Transverse colon (tissue), 4 donors: Measurements from ENCODE around the gene SP6. TPM values are rescaled to one million over a fixed set of nuclear protein-coding genes. Genes with fewer than 3 reads are reported as not detected.

Source experiments
- DNase-seq: peaks from one replicate; pipeline ENCODE4 v3.0.0-alpha.2; 2019
- H3K27ac ChIP-seq, 4 donors: fragments of 200-600 bp; sonication (generic); 2 replicates each; pipeline ENCODE4 v1.5.1; 2016 to 2018; ENCODE audit warnings: inconsistent platforms in 4 of 4
- H3K27me3 ChIP-seq: fragments of 200-600 bp; sonication (generic); 2 replicates; pipeline ENCODE4 v1.5.1; 2017; ENCODE audit warnings: inconsistent platforms
- H3K36me3 ChIP-seq, 4 donors: fragments of 200-600 bp; sonication (generic); 2 replicates each; pipeline ENCODE4 v1.5.1; 2017 to 2019; ENCODE audit warnings: inconsistent platforms in 4 of 4
- H3K4me1 ChIP-seq, 4 donors: fragments of 200-600 bp; sonication (generic); 2 replicates each; pipeline ENCODE4 v1.5.1; 2017 to 2020; ENCODE audit warnings: inconsistent platforms in 4 of 4
- H3K4me3 ChIP-seq, 4 donors: fragments of 200-600 bp; sonication (generic); 1 replicate in 1 of 4; 2 replicates in 3 of 4; pipeline versions ENCODE4 v1.5.1 to v1.6.1; 2017 to 2019; ENCODE audit warnings: inconsistent platforms in 4 of 4
- H3K9me3 ChIP-seq, 2 donors: fragments of 200-600 bp; sonication (generic); 2 replicates each; pipeline ENCODE4 v1.5.1; 2017 to 2019; ENCODE audit warnings: inconsistent platforms in 2 of 2
- EP300 ChIP-seq: sonication (generic); formaldehyde crosslinking; IDR thresholded peaks from one replicate; pipeline ENCODE4 v1.6.1; 2017; ENCODE audit warnings: antibody characterized with exemption, low read depth
- POLR2A ChIP-seq: fragments of 450-650 bp; IDR thresholded peaks from one replicate; pipeline ENCODE4 v1.6.1; 2016; ENCODE audit warnings: antibody characterized with exemption, mild to moderate bottlenecking, moderate library complexity
- POLR2AphosphoS5 ChIP-seq, 3 donors: sonication (generic); formaldehyde crosslinking; IDR thresholded peaks; one replicate each; pipeline ENCODE4 v1.6.1; 2016; ENCODE audit warnings: antibody characterized with exemption in 3 of 3
- WGBS, 2 donors: methylation state at CpG; one replicate each; pipeline ENCODE4 v1.1.5; 2018; ENCODE audit warnings: low coverage in 1 of 2; 5-methylcytosine and 5-hydroxymethylcytosine counted together
- in situ Hi-C, 4 donors: fragments of 200-750 bp; cut with MboI; loops; one replicate each; pipeline versions ENCODE4 v1.15.0 to v1.15.1; 2017; ENCODE audit warnings: low sequenced_read_pairs in 3 of 4, low pct_ligation_motif_present in 1 of 4, low pct_unique_long_range_greater_than_20kb in 1 of 4
- intact Hi-C: fragments of 100-400 bp; cut with DNase I; formaldehyde crosslinking; loops from one replicate; pipeline ENCODE4 v1.15.1; 2023; ENCODE audit warnings: low total_unique reads
- total RNA-seq, 4 donors: library from RNA; depleted of rRNA; stranded (reverse); fragments of >200 nt; gene quantifications; one replicate each; pipeline ENCODE4 v1.1.0, GENCODE V29; 2016
- TF ChIP-seq, protein P1 (sequence below), 5 experiments: fragments of 200-600 bp in 3 of 5; fragments of 450-650 bp in 2 of 5; sonication (generic) in 3 of 5; IDR thresholded peaks; 1 replicate in 2 of 5; 2 replicates in 3 of 5; pipeline ENCODE4 v1.5.1; 2016 to 2017; ENCODE audit warnings: antibody characterized with exemption in 5 of 5, inconsistent platforms in 3 of 5, mild to moderate bottlenecking in 2 of 5, moderate library complexity in 1 of 5

Gene SP6
- total RNA-seq, 4 donors from 2014 or later, result 0.40 to 5.9 (median 4.9) TPM

DNA sequence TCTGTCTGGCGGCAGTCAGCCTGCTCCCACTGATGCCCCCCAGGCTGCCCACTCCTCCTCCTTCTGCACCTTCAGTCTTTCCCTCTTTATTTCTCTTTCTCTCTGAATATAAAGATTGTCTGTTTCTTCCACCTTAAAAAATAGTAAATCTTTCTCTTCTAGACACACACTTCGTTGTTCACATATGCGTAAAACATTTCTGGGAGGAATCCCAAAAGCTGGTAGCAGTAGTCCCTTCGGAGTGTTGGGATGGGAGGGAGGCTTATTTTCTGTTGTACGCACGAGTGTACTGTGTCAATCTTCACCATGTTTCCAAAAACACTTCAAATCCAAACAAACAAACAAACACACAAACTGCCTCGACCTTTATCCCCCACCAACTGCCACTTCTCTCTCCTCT lies 39.3 kb downstream of the SP6 start:
- intact Hi-C loops, result no loop called here
- peaks cover 0 to 34% (median 24%) of the 10 kb centered on the region in 4 donors for H3K4me1 ChIP-seq
- H3K27ac ChIP-seq, result peak overlapping the region; percentile 74 to 85 (median 84)

GRCh38 chr17:47810901-47811635 lies 39.9 kb downstream of the SP6 start:
- intact Hi-C loops, result no loop called here
- H3K9me3 ChIP-seq, result no peaks in the 10 kb centered on the region
- in situ Hi-C loops, result no loop called here
- no peaks in the 10 kb centered on the region for H3K27me3 ChIP-seq
- H3K4me1 ChIP-seq, result peaks cover 0 to 34% (median 24%) of the 10 kb centered on the region in 4 donors
- H3K4me3 ChIP-seq, result no peak overlapping the region
- peak; percentile 67 for DNase-seq
- H3K36me3 ChIP-seq, result peaks cover 0 to 37% (median 14%) of the 10 kb centered on the region in 4 donors
- H3K27ac ChIP-seq, result peak overlapping the region; percentile 74 to 85 (median 84)
- 41 to 56% methylated on average over 3 to 9 of the region's 9 CpGs for WGBS, 2 donors
- TF ChIP-seq EP300 (no peak), POLR2AphosphoS5 (IDR thresholded peaks at IDR 0.05) (no peak), POLR2A (no peak)
- TF ChIP-seq, protein P1, sequence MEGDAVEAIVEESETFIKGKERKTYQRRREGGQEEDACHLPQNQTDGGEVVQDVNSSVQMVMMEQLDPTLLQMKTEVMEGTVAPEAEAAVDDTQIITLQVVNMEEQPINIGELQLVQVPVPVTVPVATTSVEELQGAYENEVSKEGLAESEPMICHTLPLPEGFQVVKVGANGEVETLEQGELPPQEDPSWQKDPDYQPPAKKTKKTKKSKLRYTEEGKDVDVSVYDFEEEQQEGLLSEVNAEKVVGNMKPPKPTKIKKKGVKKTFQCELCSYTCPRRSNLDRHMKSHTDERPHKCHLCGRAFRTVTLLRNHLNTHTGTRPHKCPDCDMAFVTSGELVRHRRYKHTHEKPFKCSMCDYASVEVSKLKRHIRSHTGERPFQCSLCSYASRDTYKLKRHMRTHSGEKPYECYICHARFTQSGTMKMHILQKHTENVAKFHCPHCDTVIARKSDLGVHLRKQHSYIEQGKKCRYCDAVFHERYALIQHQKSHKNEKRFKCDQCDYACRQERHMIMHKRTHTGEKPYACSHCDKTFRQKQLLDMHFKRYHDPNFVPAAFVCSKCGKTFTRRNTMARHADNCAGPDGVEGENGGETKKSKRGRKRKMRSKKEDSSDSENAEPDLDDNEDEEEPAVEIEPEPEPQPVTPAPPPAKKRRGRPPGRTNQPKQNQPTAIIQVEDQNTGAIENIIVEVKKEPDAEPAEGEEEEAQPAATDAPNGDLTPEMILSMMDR (IDR thresholded peaks at IDR 0.05), result no peak

More for the DNA sequence above, 39.3 kb downstream of the SP6 start:
- Histone ChIP-seq H3K9me3 (no peaks in the 10 kb centered on the region), H3K4me3 (no peak overlapping the region), H3K27me3 (no peaks in the 10 kb centered on the region), H3K36me3 (peaks cover 0 to 43% (median 17%) of the 10 kb centered on the region in 4 donors)
- in situ Hi-C loops, result no loop called here
- TF ChIP-seq POLR2A (no peak), POLR2AphosphoS5 (IDR thresholded peaks at IDR 0.05) (no peak), EP300 (no peak)
- TF ChIP-seq, protein P1 (IDR thresholded peaks at IDR 0.05), result no peak
- WGBS, 2 donors, result 62 to 69% methylated on average over 7 of the region's 7 CpGs
- no peak for DNase-seq

DNA sequence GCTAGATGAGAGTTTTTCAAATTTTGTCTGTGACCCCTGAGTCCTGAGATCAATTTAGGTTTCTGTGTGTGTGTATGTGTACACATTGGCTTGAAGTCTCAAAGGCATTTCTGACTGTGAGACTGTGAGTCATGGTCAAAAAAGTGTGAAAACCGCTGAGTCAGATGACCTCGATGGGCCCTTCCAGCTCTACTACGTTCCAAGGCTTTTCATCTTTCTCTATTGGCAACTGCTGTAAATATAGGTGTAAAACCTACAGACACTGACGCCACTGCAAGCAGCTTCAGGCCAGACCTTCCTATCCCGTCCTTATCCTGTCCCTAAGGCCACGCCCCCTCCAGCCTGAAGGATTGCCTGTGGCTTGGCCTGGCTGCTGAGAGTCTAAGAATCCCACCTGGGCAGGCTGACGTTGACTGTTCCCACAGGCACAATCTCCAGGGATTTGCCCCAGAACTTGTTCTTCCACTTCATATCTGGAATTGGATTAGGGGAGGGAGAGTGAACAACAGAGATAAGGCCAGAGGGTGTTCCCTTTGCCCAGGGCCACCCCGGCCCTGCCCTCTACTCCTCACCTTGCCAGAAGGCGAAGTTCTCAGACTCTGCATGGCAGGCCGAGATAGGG lies 40.7 kb downstream of the SP6 start:
- peak overlapping the region; percentile 74 to 85 (median 84) for H3K27ac ChIP-seq
- TF ChIP-seq, protein P1 (IDR thresholded peaks at IDR 0.05), result no peak
- no peak for TF ChIP-seq EP300
- peak in 1 of 3 donors; percentile 7 for TF ChIP-seq POLR2AphosphoS5 (IDR thresholded peaks at IDR 0.05)
- TF ChIP-seq POLR2A, result peak; percentile 11
- H3K9me3 ChIP-seq, result no peaks in the 10 kb centered on the region
- peaks cover 0 to 34% (median 24%) of the 10 kb centered on the region in 4 donors for H3K4me1 ChIP-seq
- DNase-seq, result peak; percentile 88
- H3K27me3 ChIP-seq, result no peaks in the 10 kb centered on the region
- 35 to 44% methylated on average over 2 to 10 of the region's 10 CpGs for WGBS, 2 donors
- intact Hi-C loops (no loop called here), in situ Hi-C loops (no loop called here)
- H3K4me3 ChIP-seq, result no peak overlapping the region
- peaks cover 0 to 32% (median 11%) of the 10 kb centered on the region in 4 donors for H3K36me3 ChIP-seq

- no peak for DNase-seq
- H3K4me3 ChIP-seq, result no peak overlapping the region
- no peaks in the 10 kb centered on the region for H3K27me3 ChIP-seq
- peaks cover 0 to 26% (median 22%) of the 10 kb centered on the region in 4 donors for H3K4me1 ChIP-seq
- in situ Hi-C loops, result no loop called here
- H3K36me3 ChIP-seq, result peaks cover 0 to 25% (median 11%) of the 10 kb centered on the region in 4 donors
- no peak overlapping the region for H3K27ac ChIP-seq
- TF ChIP-seq POLR2A (no peak), EP300 (no peak), POLR2AphosphoS5 (IDR thresholded peaks at IDR 0.05) (no peak)
- TF ChIP-seq, protein P1 (IDR thresholded peaks at IDR 0.05), result no peak
- no peaks in the 10 kb centered on the region for H3K9me3 ChIP-seq
- intact Hi-C loops, result no loop called here
- 84 to 97% methylated on average over 6 to 16 of the region's 22 CpGs for WGBS, 2 donors
These were observed 42.0 kb downstream of the SP6 start for GRCh38 chr17:47808830-47809480.
